Nephron (organoid): ENCODE data around the gene FARSB.

Experiments
- H3K27ac Mint-ChIP-seq, 3 experiments: 2 replicates each; pipeline ENCODE4 v1.8.0; 2020; ENCODE audit warnings: mixed read lengths in 3 of 3, mild to moderate bottlenecking in 2 of 3, moderate library complexity in 1 of 3
- H3K27me3 Mint-ChIP-seq: 2 replicates; pipeline ENCODE4 v1.8.0; 2021; ENCODE audit warnings: low read depth, mild to moderate bottlenecking, moderate library complexity, mixed read lengths
- H3K36me3 Mint-ChIP-seq: 2 replicates; pipeline ENCODE4 v1.8.0; 2020; ENCODE audit warnings: low read depth, mixed read lengths
- H3K4me1 Mint-ChIP-seq: 2 replicates; pipeline ENCODE4 v1.8.0; 2020; ENCODE audit warnings: mixed read lengths
- H3K4me3 Mint-ChIP-seq, 3 experiments: 2 replicates each; pipeline ENCODE4 v1.8.0; 2020; ENCODE audit warnings: mild to moderate bottlenecking in 3 of 3, mixed read lengths in 3 of 3, moderate library complexity in 2 of 3
- H3K9me3 Mint-ChIP-seq: 2 replicates; pipeline ENCODE4 v1.8.0; 2020; ENCODE audit warnings: mixed read lengths
- CTCF ChIP-seq, 3 experiments: fragments of 200-600 bp; sonication (generic); IDR thresholded peaks; one replicate each; pipeline ENCODE4 v1.5.0; 2021; ENCODE audit warnings: antibody characterized with exemption in 3 of 3; ENCODE audit not compliant: unreplicated experiment in 3 of 3

The FARSB gene

DNA sequence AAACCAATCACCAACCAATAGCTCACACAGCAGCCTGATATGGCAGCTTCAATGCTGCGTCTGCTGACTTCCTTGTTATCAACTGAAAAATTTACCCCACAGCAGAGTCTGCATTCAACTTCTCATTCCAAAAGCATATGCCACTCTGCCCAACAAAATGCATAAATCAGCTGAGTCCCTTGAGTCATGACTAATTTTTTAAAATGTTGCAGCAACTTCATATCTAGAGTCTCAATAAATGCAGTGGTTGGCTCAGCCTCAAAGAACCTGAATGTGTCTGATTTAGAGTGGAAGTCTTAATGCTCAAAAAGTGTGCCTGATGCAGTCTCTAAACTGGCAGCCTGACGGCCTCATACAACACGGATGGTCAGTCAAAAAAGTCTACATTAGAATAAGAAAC is 46.5 kb downstream of the FARSB start:
- TF ChIP-seq CTCF (IDR thresholded peaks at IDR 0.05; ENCODE audit: unreplicated experiment in 3 of 3), result no peak
- Mint-ChIP-seq H3K4me3 (no peak overlapping the region), H3K9me3 (no peaks in the 10 kb centered on the region), H3K27ac (no peak overlapping the region), H3K4me1 (no peaks in the 10 kb centered on the region), H3K36me3 (peaks cover 21% of the 10 kb centered on the region), H3K27me3 (no peaks in the 10 kb centered on the region)

- H3K27me3 Mint-ChIP-seq, result no peaks in the 10 kb centered on the region
- H3K27ac Mint-ChIP-seq, result no peak overlapping the region
- no peaks in the 10 kb centered on the region for H3K9me3 Mint-ChIP-seq
Observed at GRCh38 chr2:222608081-222608480, 47.8 kb downstream of the FARSB start.

GRCh38 chr2:222606306-222606705 is 49.6 kb downstream of the FARSB start:
- TF ChIP-seq CTCF (IDR thresholded peaks at IDR 0.05; ENCODE audit: unreplicated experiment in 3 of 3), result no peak
- no peak overlapping the region for H3K4me3 Mint-ChIP-seq
- H3K36me3 Mint-ChIP-seq, result peaks cover 16% of the 10 kb centered on the region
- H3K4me1 Mint-ChIP-seq, result no peaks in the 10 kb centered on the region
- no peaks in the 10 kb centered on the region for H3K27me3 Mint-ChIP-seq
- no peaks in the 10 kb centered on the region for H3K9me3 Mint-ChIP-seq
- no peak overlapping the region for H3K27ac Mint-ChIP-seq

More at GRCh38 chr2:222608081-222608480, 47.8 kb downstream of the FARSB start:
- Mint-ChIP-seq H3K4me3 (no peak overlapping the region), H3K36me3 (peaks cover 17% of the 10 kb centered on the region), H3K4me1 (no peaks in the 10 kb centered on the region)
- no peak for TF ChIP-seq CTCF (IDR thresholded peaks at IDR 0.05; ENCODE audit: unreplicated experiment in 3 of 3)

- no peak overlapping the region for H3K4me3 Mint-ChIP-seq
- no peaks in the 10 kb centered on the region for H3K4me1 Mint-ChIP-seq
- H3K36me3 Mint-ChIP-seq, result peaks cover 10% of the 10 kb centered on the region
- no peak overlapping the region for H3K27ac Mint-ChIP-seq
- H3K27me3 Mint-ChIP-seq, result no peaks in the 10 kb centered on the region
- no peak for TF ChIP-seq CTCF (IDR thresholded peaks at IDR 0.05; ENCODE audit: unreplicated experiment in 3 of 3)
- H3K9me3 Mint-ChIP-seq, result no peaks in the 10 kb centered on the region
Observed at GRCh38 chr2:222604749-222605515, 51.0 kb downstream of the FARSB start.

DNA sequence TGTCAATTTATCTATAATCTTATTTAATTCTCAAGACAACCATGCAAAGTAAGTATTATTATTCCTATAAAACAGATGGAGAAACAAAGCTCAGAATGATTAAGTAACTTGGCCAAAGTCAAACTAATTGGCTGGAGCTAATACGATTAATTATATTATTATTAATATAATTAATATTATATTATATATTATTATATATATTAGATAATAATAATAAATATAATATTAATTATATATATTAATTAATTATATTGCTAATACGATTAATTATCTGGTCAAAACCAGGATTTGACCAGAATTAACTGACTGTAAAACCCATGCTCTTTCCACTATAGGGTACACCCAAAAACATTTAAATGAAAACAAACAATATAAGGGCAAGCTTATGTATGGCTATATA is 52.4 kb downstream of the FARSB start:
- TF ChIP-seq CTCF (IDR thresholded peaks at IDR 0.05; ENCODE audit: unreplicated experiment in 3 of 3), result no peak
- Mint-ChIP-seq H3K27ac (no peak overlapping the region), H3K27me3 (no peaks in the 10 kb centered on the region), H3K4me1 (no peaks in the 10 kb centered on the region), H3K36me3 (peaks cover 17% of the 10 kb centered on the region), H3K9me3 (no peaks in the 10 kb centered on the region), H3K4me3 (no peak overlapping the region)

GRCh38 chr2:222598611-222599010 is 57.3 kb downstream of the FARSB start:
- TF ChIP-seq CTCF (IDR thresholded peaks at IDR 0.05; ENCODE audit: unreplicated experiment in 3 of 3), result no peak
- Mint-ChIP-seq H3K36me3 (peaks cover 33% of the 10 kb centered on the region), H3K4me1 (no peaks in the 10 kb centered on the region), H3K9me3 (no peaks in the 10 kb centered on the region), H3K27ac (no peak overlapping the region), H3K27me3 (no peaks in the 10 kb centered on the region), H3K4me3 (no peak overlapping the region)
